Liver (tissue), 9 donors: ENCODE results near the gene CNIH2. TPM values are rescaled to one million over a fixed set of nuclear protein-coding genes. Genes with fewer than 3 reads are reported as not detected.

ENCODE experiments used
- DNase-seq: peaks from one replicate; pipeline ENCODE4 v3.0.0-alpha.2; 2017; ENCODE audit warnings: low spot score
- H3K27ac ChIP-seq, 2 donors: one replicate each; pipeline ENCODE4 v1.7.0; 2013; ENCODE audit warnings: inconsistent platforms in 2 of 2, low read length in 2 of 2, control low read depth in 1 of 2, low read depth in 1 of 2, mild to moderate bottlenecking in 1 of 2
- H3K27me3 ChIP-seq, 4 donors: one replicate each; pipeline versions ENCODE4 v1.6.1 to v1.7.0; 2013; ENCODE audit warnings: low read length in 3 of 4, inconsistent platforms in 1 of 4, mild to moderate bottlenecking in 1 of 4, moderate library complexity in 1 of 4; ENCODE audit not compliant: control insufficient read depth in 4 of 4, insufficient read depth in 4 of 4
- H3K36me3 ChIP-seq, 4 donors: one replicate each; pipeline versions ENCODE4 v1.6.1 to v1.7.0; 2013; ENCODE audit warnings: low read length in 3 of 4, mild to moderate bottlenecking in 3 of 4, low read depth in 1 of 4, moderate library complexity in 1 of 4; ENCODE audit not compliant: control insufficient read depth in 4 of 4, insufficient read depth in 3 of 4
- H3K4me1 ChIP-seq, 4 donors: one replicate each; pipeline versions ENCODE4 v1.6.1 to v1.7.0; 2013; ENCODE audit warnings: low read length in 3 of 4, mild to moderate bottlenecking in 3 of 4, moderate library complexity in 1 of 4; ENCODE audit not compliant: control insufficient read depth in 4 of 4, insufficient read depth in 4 of 4
- H3K4me3 ChIP-seq, 3 donors: one replicate each; pipeline versions ENCODE4 v1.6.1 to v1.7.0; 2013; ENCODE audit warnings: low read length in 3 of 3, control low read depth in 1 of 3, low read depth in 1 of 3, mild to moderate bottlenecking in 1 of 3
- H3K9ac ChIP-seq, 2 donors: one replicate each; pipeline ENCODE4 v1.7.0; 2013; ENCODE audit warnings: low read length in 2 of 2, mild to moderate bottlenecking in 2 of 2, moderate library complexity in 2 of 2, control low read depth in 1 of 2, low read depth in 1 of 2
- H3K9me3 ChIP-seq, 4 donors: one replicate each; pipeline versions ENCODE4 v1.6.1 to v1.7.0; 2013; ENCODE audit warnings: low read length in 3 of 4; ENCODE audit not compliant: control insufficient read depth in 4 of 4
- EGR1 ChIP-seq, 2 donors: IDR thresholded peaks; 2 replicates each; pipeline ENCODE4 v1.6.1; 2016 to 2018; ENCODE audit warnings: antibody characterized with exemption in 2 of 2, low read depth in 2 of 2
- FOXA1 ChIP-seq: IDR thresholded peaks from 2 replicates; pipeline ENCODE4 v1.6.1; 2016; ENCODE audit warnings: antibody characterized with exemption
- FOXA2 ChIP-seq: IDR thresholded peaks from 2 replicates; pipeline ENCODE4 v1.6.1; 2016; ENCODE audit warnings: antibody characterized with exemption
- GABPA ChIP-seq, 2 donors: IDR thresholded peaks in 1 of 2; conservative IDR thresholded peaks in 1 of 2; 2 replicates each; pipeline ENCODE4 v1.6.1; 2016; ENCODE audit warnings: antibody characterized with exemption in 2 of 2, mild to moderate bottlenecking in 1 of 2, moderate library complexity in 1 of 2
- HNF4A ChIP-seq, 2 donors: conservative IDR thresholded peaks; 2 replicates each; pipeline ENCODE4 v1.6.1; 2016; ENCODE audit warnings: antibody characterized with exemption in 2 of 2, mild to moderate bottlenecking in 2 of 2
- HNF4G ChIP-seq: IDR thresholded peaks from 2 replicates; pipeline ENCODE4 v1.6.1; 2016; ENCODE audit warnings: antibody characterized with exemption
- REST ChIP-seq: IDR thresholded peaks from 2 replicates; pipeline ENCODE4 v1.6.1; 2016; ENCODE audit warnings: antibody characterized with exemption, mild to moderate bottlenecking
- WGBS: extraction: QIAGEN DNeasy Blood & Tissue Kit; methylation state at CpG from one replicate; pipeline ENCODE4 v1.1.7; 2013; 5-methylcytosine and 5-hydroxymethylcytosine counted together
- polyA plus RNA-seq, 2 donors: library from polyadenylated mRNA; stranded (reverse) in 1 of 2; unstranded in 1 of 2; fragments of 200-250 nt in 1 of 2; fragments of >200 nt in 1 of 2; fragmentation: Nextera tagmentation in 1 of 2; extraction: Ambion mirVana in 1 of 2; gene quantifications; one replicate each; pipeline versions ENCODE4 v1.2.1 to v1.2.3, GENCODE V29; 2013 to 2015
- total RNA-seq, 2 donors: library from RNA; depleted of rRNA; stranded (reverse); fragments of >200 nt; gene quantifications; one replicate each; pipeline ENCODE4 v1.2.3, GENCODE V29; 2014
- TF ChIP-seq, protein P1 (sequence below): fragments of 150-350 bp; IDR thresholded peaks from 2 replicates; pipeline ENCODE4 v1.5.1; 2017; ENCODE audit warnings: improper control_type of control experiment, low read depth, low read length; ENCODE audit not compliant: missing input control
- TF ChIP-seq, protein P2 (sequence below): IDR thresholded peaks from 2 replicates; pipeline ENCODE4 v1.6.1; 2016; ENCODE audit warnings: antibody characterized with exemption
- TF ChIP-seq, protein P3 (sequence below): IDR thresholded peaks from 2 replicates; pipeline ENCODE4 v1.6.1; 2016; ENCODE audit warnings: antibody characterized with exemption
- TF ChIP-seq, protein P4 (sequence below): IDR thresholded peaks from 2 replicates; pipeline ENCODE4 v1.6.1; 2016; ENCODE audit warnings: antibody characterized with exemption
- donor health status: healthy.
- donor health status: healthy.
- donor health status: healthy.
- donor health status: healthy.
- donor health status: healthy.

The CNIH2 gene
- total and polyA plus RNA-seq, 4 donors = 0.07 TPM; not detected in 3

GRCh38 chr11:66258473-66258893 is 19.5 kb upstream of the CNIH2 start:
- no peak overlapping the region for H3K27ac ChIP-seq
- WGBS = 7% methylated on average over 28 of the region's 28 CpGs
- DNase-seq = no peak
- H3K9me3 ChIP-seq = no peaks in the 10 kb centered on the region
- TF ChIP-seq, protein P1, sequence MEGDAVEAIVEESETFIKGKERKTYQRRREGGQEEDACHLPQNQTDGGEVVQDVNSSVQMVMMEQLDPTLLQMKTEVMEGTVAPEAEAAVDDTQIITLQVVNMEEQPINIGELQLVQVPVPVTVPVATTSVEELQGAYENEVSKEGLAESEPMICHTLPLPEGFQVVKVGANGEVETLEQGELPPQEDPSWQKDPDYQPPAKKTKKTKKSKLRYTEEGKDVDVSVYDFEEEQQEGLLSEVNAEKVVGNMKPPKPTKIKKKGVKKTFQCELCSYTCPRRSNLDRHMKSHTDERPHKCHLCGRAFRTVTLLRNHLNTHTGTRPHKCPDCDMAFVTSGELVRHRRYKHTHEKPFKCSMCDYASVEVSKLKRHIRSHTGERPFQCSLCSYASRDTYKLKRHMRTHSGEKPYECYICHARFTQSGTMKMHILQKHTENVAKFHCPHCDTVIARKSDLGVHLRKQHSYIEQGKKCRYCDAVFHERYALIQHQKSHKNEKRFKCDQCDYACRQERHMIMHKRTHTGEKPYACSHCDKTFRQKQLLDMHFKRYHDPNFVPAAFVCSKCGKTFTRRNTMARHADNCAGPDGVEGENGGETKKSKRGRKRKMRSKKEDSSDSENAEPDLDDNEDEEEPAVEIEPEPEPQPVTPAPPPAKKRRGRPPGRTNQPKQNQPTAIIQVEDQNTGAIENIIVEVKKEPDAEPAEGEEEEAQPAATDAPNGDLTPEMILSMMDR = no peak
- no peak for TF ChIP-seq HNF4A (conservative IDR thresholded peaks at IDR 0.05)
- peak overlapping the region in 1 of 2 donors; percentile 75 for H3K9ac ChIP-seq
- no peaks in the 10 kb centered on the region for H3K27me3 ChIP-seq
- H3K36me3 ChIP-seq = peaks cover 0 to 6% (median 2%) of the 10 kb centered on the region in 4 donors
- peaks cover 2 to 16% (median 9%) of the 10 kb centered on the region in 4 donors for H3K4me1 ChIP-seq
- peak overlapping the region in 1 of 3 donors; percentile 91 for H3K4me3 ChIP-seq

DNA sequence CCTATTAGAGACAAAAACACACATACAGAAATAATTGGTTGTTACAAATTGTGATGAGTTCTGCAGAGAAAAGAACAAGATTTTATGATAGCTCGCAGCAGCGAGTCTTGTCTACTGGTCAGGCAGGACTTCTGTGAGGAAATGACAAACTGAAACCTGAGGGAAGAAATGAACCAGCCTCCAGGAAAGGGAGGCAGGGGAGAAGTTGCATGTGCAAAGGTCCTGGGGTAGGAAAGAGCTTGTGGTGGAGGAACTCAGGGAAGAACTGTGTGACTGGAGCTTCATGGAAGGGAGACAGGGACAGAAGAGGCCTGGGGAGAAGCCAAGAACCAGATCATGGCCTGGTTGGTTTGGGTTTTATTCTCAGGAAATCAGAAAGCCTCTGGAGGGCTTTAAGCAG is 18.8 kb upstream of the CNIH2 start:
- Histone ChIP-seq H3K36me3 (peaks cover 0 to 6% (median 2%) of the 10 kb centered on the region in 4 donors), H3K9me3 (no peaks in the 10 kb centered on the region), H3K27ac (no peak overlapping the region), H3K4me3 (no peak overlapping the region), H3K4me1 (peaks cover 2 to 16% (median 9%) of the 10 kb centered on the region in 4 donors), H3K27me3 (no peaks in the 10 kb centered on the region), H3K9ac (no peak overlapping the region)
- DNase-seq = no peak
- TF ChIP-seq, protein P2, sequence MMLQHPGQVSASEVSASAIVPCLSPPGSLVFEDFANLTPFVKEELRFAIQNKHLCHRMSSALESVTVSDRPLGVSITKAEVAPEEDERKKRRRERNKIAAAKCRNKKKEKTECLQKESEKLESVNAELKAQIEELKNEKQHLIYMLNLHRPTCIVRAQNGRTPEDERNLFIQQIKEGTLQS = no peak
- TF ChIP-seq, protein P3, sequence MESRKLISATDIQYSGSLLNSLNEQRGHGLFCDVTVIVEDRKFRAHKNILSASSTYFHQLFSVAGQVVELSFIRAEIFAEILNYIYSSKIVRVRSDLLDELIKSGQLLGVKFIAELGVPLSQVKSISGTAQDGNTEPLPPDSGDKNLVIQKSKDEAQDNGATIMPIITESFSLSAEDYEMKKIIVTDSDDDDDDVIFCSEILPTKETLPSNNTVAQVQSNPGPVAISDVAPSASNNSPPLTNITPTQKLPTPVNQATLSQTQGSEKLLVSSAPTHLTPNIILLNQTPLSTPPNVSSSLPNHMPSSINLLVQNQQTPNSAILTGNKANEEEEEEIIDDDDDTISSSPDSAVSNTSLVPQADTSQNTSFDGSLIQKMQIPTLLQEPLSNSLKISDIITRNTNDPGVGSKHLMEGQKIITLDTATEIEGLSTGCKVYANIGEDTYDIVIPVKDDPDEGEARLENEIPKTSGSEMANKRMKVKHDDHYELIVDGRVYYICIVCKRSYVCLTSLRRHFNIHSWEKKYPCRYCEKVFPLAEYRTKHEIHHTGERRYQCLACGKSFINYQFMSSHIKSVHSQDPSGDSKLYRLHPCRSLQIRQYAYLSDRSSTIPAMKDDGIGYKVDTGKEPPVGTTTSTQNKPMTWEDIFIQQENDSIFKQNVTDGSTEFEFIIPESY = no peak
- TF ChIP-seq GABPA (IDR thresholded peaks at IDR 0.05 in 1 of 2, conservative IDR thresholded peaks at IDR 0.05 in 1 of 2) = no peak
- TF ChIP-seq HNF4G = no peak
- TF ChIP-seq REST = no peak
- no peak for TF ChIP-seq FOXA2
- TF ChIP-seq, protein P1 = no peak
- TF ChIP-seq FOXA1 = no peak
- TF ChIP-seq EGR1 (IDR thresholded peaks at IDR 0.05; ENCODE audit: low read depth in 2 of 2) = no peak
- TF ChIP-seq, protein P4, sequence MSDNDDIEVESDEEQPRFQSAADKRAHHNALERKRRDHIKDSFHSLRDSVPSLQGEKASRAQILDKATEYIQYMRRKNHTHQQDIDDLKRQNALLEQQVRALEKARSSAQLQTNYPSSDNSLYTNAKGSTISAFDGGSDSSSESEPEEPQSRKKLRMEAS = no peak
- 98% methylated on average over 2 of the region's 2 CpGs for WGBS
